ENCODE data around the gene YIPF4. TPM values are rescaled to one million over a fixed set of nuclear protein-coding genes. Genes with fewer than 3 reads are reported as not detected.

YIPF4 gene
- total and polyA plus RNA-seq, 8 donors: 7.6 to 42.2 (median 31.2) TPM

GRCh38 chr2:32249731-32250236 is 27.9 kb upstream of the YIPF4 start:
- no peak for TF ChIP-seq CTCF (IDR thresholded peaks at IDR 0.05)
- WGBS, 2 donors: 22% methylated on average over 2 of the region's 2 CpGs
- H3K4me1 ChIP-seq: peaks cover 0 to 7% (median 6%) of the 10 kb centered on the region in 3 donors
- H3K36me3 ChIP-seq: no peaks in the 10 kb centered on the region
- H3K27me3 ChIP-seq: no peaks in the 10 kb centered on the region
- no peak for FAIRE-seq
- intact Hi-C loops (cut with DNase I): no loop called here
- DNase-seq: peak in 1 of 6 donors; percentile 13
- no peak overlapping the region for H3K4me3 ChIP-seq
- peak in 2 of 4 donors; percentile 53 to 57 for ATAC-seq
- H3K27ac ChIP-seq: no peak overlapping the region
- no peaks in the 10 kb centered on the region for H3K9me3 ChIP-seq

GRCh38 chr2:32250290-32250689 is 27.4 kb upstream of the YIPF4 start:
- FAIRE-seq: no peak
- Histone ChIP-seq H3K9me3 (no peaks in the 10 kb centered on the region), H3K27ac (no peak overlapping the region), H3K36me3 (no peaks in the 10 kb centered on the region), H3K27me3 (no peaks in the 10 kb centered on the region), H3K4me3 (no peak overlapping the region), H3K4me1 (peaks cover 0 to 7% (median 6%) of the 10 kb centered on the region in 3 donors)
- WGBS, 2 donors: 80 to 84% methylated on average over 10 of the region's 10 CpGs
- intact Hi-C loops (cut with DNase I): no loop called here
- peak in 1 of 4 donors; percentile 12 for ATAC-seq
- DNase-seq: no peak
- TF ChIP-seq CTCF (IDR thresholded peaks at IDR 0.05): no peak

- 87 to 89% methylated on average over 13 of the region's 13 CpGs for WGBS, 2 donors
- Histone ChIP-seq H3K4me3 (no peak overlapping the region), H3K27ac (no peak overlapping the region), H3K4me1 (no peaks in the 10 kb centered on the region), H3K27me3 (no peaks in the 10 kb centered on the region), H3K9me3 (no peaks in the 10 kb centered on the region), H3K36me3 (no peaks in the 10 kb centered on the region)
- intact Hi-C loops (cut with DNase I): no loop called here
- no peak for DNase-seq
- no peak for TF ChIP-seq CTCF (IDR thresholded peaks at IDR 0.05)
- no peak for FAIRE-seq
- no peak for ATAC-seq
These were observed 19.5 kb upstream of the YIPF4 start for GRCh38 chr2:32258242-32258641.

- Histone ChIP-seq H3K9me3 (no peaks in the 10 kb centered on the region), H3K36me3 (no peaks in the 10 kb centered on the region), H3K4me3 (no peak overlapping the region), H3K4me1 (peaks cover 0 to 2% (median 0%) of the 10 kb centered on the region in 3 donors), H3K27me3 (no peaks in the 10 kb centered on the region), H3K27ac (no peak overlapping the region)
- WGBS, 2 donors: 80% methylated on average over 2 of the region's 2 CpGs
- FAIRE-seq (no peak), DNase-seq (no peak), ATAC-seq (no peak)
- intact Hi-C loops (cut with DNase I): no loop called here
- TF ChIP-seq CTCF (IDR thresholded peaks at IDR 0.05): no peak
These were observed 17.3 kb upstream of the YIPF4 start for GRCh38 chr2:32260376-32260775.

- no peaks in the 10 kb centered on the region for H3K9me3 ChIP-seq
- no peak for TF ChIP-seq CTCF (IDR thresholded peaks at IDR 0.05)
- WGBS, 2 donors: 93% methylated on average over 3 of the region's 3 CpGs
- no peak for FAIRE-seq
- no peaks in the 10 kb centered on the region for H3K27me3 ChIP-seq
- DNase-seq: no peak
- H3K27ac ChIP-seq: peak overlapping the region in 1 of 4 donors; percentile 33
- intact Hi-C loops (cut with DNase I): no loop called here
- ATAC-seq: peak in 2 of 4 donors; percentile 57 to 61
- H3K36me3 ChIP-seq: no peaks in the 10 kb centered on the region
- peaks cover 0 to 3% (median 0%) of the 10 kb centered on the region in 3 donors for H3K4me1 ChIP-seq
- H3K4me3 ChIP-seq: no peak overlapping the region
These were observed 15.6 kb upstream of the YIPF4 start for GRCh38 chr2:32262105-32262504.

Data from pancreas (tissue), 10 donors.